ENCODE data around the gene OR51I2.

The OR51I2 gene, protein sequence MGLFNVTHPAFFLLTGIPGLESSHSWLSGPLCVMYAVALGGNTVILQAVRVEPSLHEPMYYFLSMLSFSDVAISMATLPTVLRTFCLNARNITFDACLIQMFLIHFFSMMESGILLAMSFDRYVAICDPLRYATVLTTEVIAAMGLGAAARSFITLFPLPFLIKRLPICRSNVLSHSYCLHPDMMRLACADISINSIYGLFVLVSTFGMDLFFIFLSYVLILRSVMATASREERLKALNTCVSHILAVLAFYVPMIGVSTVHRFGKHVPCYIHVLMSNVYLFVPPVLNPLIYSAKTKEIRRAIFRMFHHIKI

GRCh38 chr11:5449023-5449422 lies at the start of gene OR51I2:
OR51I2 (plus strand) TSS chr11:5449323; CDS start chr11:5453489, 4,166 bp downstream.
- no peak for DNase-seq

- DNase-seq = no peak
Measured at GRCh38 chr11:5405173-5405572, 44.0 kb upstream of the OR51I2 start.

DNA sequence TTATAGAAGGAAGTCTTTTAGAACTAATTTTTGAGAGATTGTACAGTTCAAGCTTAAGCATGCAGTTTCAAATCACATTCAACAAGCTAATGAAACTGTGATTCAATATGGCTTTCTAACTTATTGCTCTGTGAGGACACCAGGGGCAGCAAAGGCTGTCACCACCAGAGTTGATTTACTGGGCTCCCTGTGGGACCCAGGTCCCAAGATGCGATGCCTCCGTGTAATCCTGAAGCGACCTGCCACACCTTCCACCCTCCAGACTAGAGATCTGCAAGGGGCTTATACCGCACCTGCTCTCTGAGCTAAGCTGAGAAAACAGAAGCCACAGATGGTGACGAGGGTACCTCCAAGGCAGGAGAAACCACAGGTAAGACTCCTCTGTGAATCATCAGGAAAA lies 28.1 kb upstream of the OR51I2 start:
- no peak for DNase-seq

DNA sequence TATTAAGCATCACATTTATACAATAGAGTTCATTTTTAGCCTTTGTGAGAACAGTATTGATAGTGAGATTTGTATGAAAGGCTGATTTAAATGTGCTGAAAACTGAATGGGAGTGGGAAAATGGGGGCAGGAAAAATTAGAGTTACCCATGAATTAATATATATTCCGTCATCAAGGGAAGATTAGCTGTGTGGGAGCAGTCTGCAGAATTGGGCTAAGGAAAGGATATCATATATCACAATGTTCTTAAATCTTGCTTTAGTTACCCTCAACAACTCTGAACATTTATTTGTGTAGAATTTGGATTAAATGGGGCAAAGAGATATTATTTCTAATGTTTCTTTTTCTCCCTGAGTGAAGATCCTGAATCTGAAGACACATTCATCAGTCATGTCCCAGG lies 27.3 kb upstream of the OR51I2 start, which contains the start of gene OR51Q1:
Gene OR51Q1, plus strand, starts transcription at position 301 of the 400 bp plus-strand sequence. Its CDS starts 90 bp downstream, at position 391.
- DNase-seq = no peak

GRCh38 chr11:5423131-5423530 lies 26.0 kb upstream of the OR51I2 start:
- DNase-seq = no peak

- no peak for DNase-seq
Measured at GRCh38 chr11:5441414-5441813, 7.7 kb upstream of the OR51I2 start, which contains the start of gene OR51I1. OR51I1 (minus strand) TSS chr11:5441514; CDS start chr11:5441514, 0 bp downstream.

DNA sequence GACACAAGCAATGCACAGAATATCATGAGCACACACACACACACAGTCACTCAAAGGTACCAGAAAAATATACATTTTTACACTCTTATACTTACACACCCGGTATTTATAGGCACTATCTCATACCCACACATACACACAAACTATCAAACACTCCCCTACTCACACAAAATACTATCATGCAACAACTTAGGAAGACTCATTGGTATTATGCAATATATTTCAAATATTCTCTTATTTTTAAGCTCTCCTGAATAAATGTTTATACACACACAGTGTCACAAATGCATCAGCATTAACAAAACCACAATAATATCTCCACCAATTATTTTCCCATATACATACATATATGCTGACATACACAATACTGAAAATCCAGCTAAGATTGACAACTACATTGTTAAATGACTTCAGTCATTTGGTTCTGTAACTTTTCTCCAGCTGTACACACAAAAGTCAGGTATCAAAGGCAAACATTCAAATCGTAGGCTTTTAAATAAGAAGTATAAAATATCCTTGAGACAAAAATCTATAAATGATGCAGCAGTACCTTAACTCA lies 5.2 kb upstream of the OR51I2 start:
- no peak for DNase-seq

DNA sequence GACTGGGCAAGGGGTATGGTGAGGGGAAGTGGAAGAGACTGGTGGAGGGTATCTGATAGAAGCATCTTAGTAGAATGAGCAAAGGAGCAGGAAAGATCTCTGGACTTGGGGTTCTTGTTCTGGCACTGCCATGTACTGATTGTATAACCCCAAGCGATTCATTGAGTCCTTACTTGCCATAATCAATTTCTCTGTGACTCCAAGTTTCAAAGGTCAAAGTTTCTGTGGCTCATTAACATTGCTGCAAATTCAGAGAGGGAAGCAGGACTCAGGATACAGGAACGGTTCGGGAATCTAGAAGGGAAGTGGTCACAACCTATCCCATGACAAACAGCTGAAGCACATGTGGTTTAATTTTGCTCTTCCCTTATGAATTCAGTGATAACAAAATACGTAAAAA lies 309 bp downstream of the OR51I2 start:
- no peak for DNase-seq

- no peak for DNase-seq
Measured at GRCh38 chr11:5460983-5461621, 12.0 kb downstream of the OR51I2 start.

GRCh38 chr11:5467527-5467926 lies 18.4 kb downstream of the OR51I2 start:
- DNase-seq = no peak

- DNase-seq = no peak
Measured at GRCh38 chr11:5473921-5474320, 24.8 kb downstream of the OR51I2 start.

GRCh38 chr11:5476186-5476819 lies 27.2 kb downstream of the OR51I2 start:
- DNase-seq = peak; percentile 17 to 43

- no peak for DNase-seq
Measured at GRCh38 chr11:5486003-5486402, 36.9 kb downstream of the OR51I2 start.

GRCh38 chr11:5486421-5486820 lies 37.3 kb downstream of the OR51I2 start:
- DNase-seq = no peak

DNA sequence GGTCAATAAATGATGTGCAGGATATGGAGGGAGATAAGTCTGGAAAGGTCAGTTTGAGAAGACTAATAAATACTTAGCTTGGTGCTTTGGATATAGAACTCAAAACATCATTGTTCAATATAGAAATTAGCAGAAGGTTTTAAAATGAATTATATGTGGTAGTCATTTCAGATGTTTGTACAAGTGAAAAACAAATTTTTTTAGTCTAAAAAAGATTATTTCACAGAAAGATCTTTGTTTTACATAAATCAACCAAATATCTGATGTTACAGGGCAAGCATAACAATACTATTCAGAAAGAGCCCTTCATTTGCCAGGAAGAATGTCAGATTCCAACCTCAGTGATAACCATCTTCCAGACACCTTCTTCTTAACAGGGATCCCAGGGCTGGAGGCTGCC lies 39.3 kb downstream of the OR51I2 start, which contains the start of gene OR52D1:
Gene OR52D1, plus strand, starts transcription at position 301 of the 400 bp plus-strand sequence. Its CDS starts 22 bp downstream, at position 323.
- no peak for DNase-seq

DNA sequence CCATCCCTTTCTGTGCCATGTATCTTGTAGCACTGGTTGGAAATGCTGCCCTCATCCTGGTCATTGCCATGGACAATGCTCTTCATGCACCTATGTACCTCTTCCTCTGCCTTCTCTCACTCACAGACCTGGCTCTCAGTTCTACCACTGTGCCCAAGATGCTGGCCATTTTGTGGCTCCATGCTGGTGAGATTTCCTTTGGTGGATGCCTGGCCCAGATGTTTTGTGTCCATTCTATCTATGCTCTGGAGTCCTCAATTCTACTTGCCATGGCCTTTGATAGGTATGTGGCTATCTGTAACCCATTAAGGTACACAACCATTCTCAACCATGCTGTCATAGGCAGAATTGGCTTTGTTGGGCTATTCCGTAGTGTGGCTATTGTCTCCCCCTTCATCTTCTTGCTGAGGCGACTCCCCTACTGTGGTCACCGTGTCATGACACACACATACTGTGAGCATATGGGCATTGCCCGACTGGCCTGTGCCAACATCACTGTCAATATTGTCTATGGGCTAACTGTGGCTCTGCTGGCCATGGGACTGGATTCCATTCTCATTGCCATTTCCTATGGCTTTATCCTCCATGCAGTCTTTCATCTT lies 39.8 kb downstream of the OR51I2 start:
- no peak for DNase-seq

- DNase-seq = no peak
Measured at GRCh38 chr11:5489576-5490357, 40.6 kb downstream of the OR51I2 start.

- DNase-seq = no peak
Measured at GRCh38 chr11:5499671-5500070, 50.5 kb downstream of the OR51I2 start.

GRCh38 chr11:5500393-5500801 lies 51.3 kb downstream of the OR51I2 start:
- no peak for DNase-seq

DNA sequence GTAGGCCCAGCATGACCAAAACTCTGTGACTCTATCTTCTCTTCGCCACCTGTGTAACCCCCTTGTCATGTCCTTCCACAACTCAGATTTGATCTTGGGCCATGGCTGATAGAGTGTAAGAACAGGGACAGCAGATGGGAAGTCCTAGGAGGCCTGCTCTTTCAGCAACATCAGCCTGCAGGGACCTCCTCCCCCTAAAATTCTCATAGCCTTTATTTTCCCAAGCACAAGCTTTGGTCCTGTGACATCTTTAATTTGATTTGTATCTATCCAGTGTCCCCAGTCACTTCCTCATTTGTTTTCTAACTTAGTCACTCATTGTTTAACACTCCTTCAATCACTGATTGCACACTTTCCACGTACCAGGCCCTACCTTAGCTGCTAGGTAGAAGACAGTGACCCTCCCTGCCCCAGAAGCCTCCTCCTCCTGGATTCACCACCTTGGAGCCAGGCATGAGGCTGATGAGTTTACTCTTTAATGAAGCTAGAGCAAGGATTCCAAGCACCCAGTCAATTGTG lies 55.3 kb downstream of the OR51I2 start:
- no peak for DNase-seq

GRCh38 chr11:5505363-5506048 lies 56.4 kb downstream of the OR51I2 start:
- DNase-seq = no peak
